Activated CD8-positive, alpha-beta T cell treated with anti-CD3 and anti-CD28 coated beads for 36 hours (primary cell): ENCODE measurements around the gene CUL3. TPM values are rescaled to one million over a fixed set of nuclear protein-coding genes. Genes with fewer than 3 reads are reported as not detected.
A peak's percentile ranks its signal among the peaks of the same experiment; 100 is the strongest.

Experiments used
- ATAC-seq: fragments of 200-7000 bp; cut with Tn5 transposase; one replicate; pipeline ENCODE4 v1.10.0; 2021; ENCODE audit warnings: mild to moderate bottlenecking, moderate library complexity
- CTCF ChIA-PET: fragments of 350-600 bp; sonication (Branson Sonifier 250); formaldehyde crosslinking; loops from one replicate; lab custom pipeline; 2021; ENCODE audit warnings: antibody characterized with exemption; lab: Charles Lee
- POLR2A ChIA-PET: fragments of 350-600 bp; sonication (Branson Sonifier 250); formaldehyde crosslinking; loops from one replicate; lab custom pipeline; 2021; ENCODE audit warnings: antibody characterized with exemption; lab: Charles Lee
- DNase-seq: peaks from one replicate; pipeline ENCODE4 v3.0.0-alpha.2; 2020
- H3K27ac Mint-ChIP-seq: one replicate; pipeline ENCODE4 v1.8.0; 2021; ENCODE audit warnings: mild to moderate bottlenecking, mixed read lengths
- H3K27me3 Mint-ChIP-seq: one replicate; pipeline ENCODE4 v1.8.0; 2021; ENCODE audit warnings: mixed read lengths
- H3K36me3 Mint-ChIP-seq: one replicate; pipeline ENCODE4 v1.8.0; 2021; ENCODE audit warnings: low read depth, mixed read lengths
- H3K4me1 Mint-ChIP-seq: one replicate; pipeline ENCODE4 v1.8.0; 2021; ENCODE audit warnings: low read depth, mixed read lengths
- H3K4me3 Mint-ChIP-seq: one replicate; pipeline ENCODE4 v1.8.0; 2021; ENCODE audit warnings: mild to moderate bottlenecking, moderate library complexity, mixed read lengths
- H3K9me3 Mint-ChIP-seq: one replicate; pipeline ENCODE4 v1.8.0; 2021; ENCODE audit warnings: mixed read lengths
- intact Hi-C: fragments of 100-400 bp; cut with micrococcal nuclease; formaldehyde crosslinking; loops from one replicate; pipeline ENCODE4 v1.10.0; 2022
- total RNA-seq, 2 experiments: library from RNA; stranded (reverse); gene quantifications; one replicate each; pipeline ENCODE4 v1.2.3, GENCODE V29; 2021
- TF ChIP-seq, protein P1 (sequence below): fragments of 200-600 bp; IDR thresholded peaks from one replicate; pipeline ENCODE4 v1.8.0; 2022; ENCODE audit warnings: antibody characterized with exemption, mild to moderate bottlenecking

Gene CUL3
- total RNA-seq, 2 experiments from 2014 or later = 75.0 to 76.7 TPM

- TF ChIP-seq, protein P1, sequence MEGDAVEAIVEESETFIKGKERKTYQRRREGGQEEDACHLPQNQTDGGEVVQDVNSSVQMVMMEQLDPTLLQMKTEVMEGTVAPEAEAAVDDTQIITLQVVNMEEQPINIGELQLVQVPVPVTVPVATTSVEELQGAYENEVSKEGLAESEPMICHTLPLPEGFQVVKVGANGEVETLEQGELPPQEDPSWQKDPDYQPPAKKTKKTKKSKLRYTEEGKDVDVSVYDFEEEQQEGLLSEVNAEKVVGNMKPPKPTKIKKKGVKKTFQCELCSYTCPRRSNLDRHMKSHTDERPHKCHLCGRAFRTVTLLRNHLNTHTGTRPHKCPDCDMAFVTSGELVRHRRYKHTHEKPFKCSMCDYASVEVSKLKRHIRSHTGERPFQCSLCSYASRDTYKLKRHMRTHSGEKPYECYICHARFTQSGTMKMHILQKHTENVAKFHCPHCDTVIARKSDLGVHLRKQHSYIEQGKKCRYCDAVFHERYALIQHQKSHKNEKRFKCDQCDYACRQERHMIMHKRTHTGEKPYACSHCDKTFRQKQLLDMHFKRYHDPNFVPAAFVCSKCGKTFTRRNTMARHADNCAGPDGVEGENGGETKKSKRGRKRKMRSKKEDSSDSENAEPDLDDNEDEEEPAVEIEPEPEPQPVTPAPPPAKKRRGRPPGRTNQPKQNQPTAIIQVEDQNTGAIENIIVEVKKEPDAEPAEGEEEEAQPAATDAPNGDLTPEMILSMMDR = no peak
- H3K9me3 Mint-ChIP-seq = peaks cover 1% of the 10 kb centered on the region
- H3K27ac Mint-ChIP-seq = no peak overlapping the region
- peaks cover 14% of the 10 kb centered on the region for H3K27me3 Mint-ChIP-seq
- no peaks in the 10 kb centered on the region for H3K36me3 Mint-ChIP-seq
- H3K4me1 Mint-ChIP-seq = no peaks in the 10 kb centered on the region
- no peak for ATAC-seq
- no peak overlapping the region for H3K4me3 Mint-ChIP-seq
- CTCF ChIA-PET = interaction anchor here (1.0 to 1.1 kb wide), 2 partner anchors 9 to 194 kb away, joined by 3 read pairs; no protein-coding TSS in a partner anchor
- intact Hi-C loops = no loop called here
- DNase-seq = no peak
- POLR2A ChIA-PET = no interaction called here
These were observed 127.6 kb downstream of the CUL3 start for GRCh38 chr2:224457408-224458096.

GRCh38 chr2:224453892-224454291 lies 131.3 kb downstream of the CUL3 start:
- Mint-ChIP-seq H3K36me3 (no peaks in the 10 kb centered on the region), H3K4me1 (no peaks in the 10 kb centered on the region), H3K4me3 (no peak overlapping the region), H3K27me3 (peaks cover 14% of the 10 kb centered on the region), H3K9me3 (no peaks in the 10 kb centered on the region), H3K27ac (no peak overlapping the region)
- TF ChIP-seq, protein P1 = no peak
- intact Hi-C loops = no loop called here
- CTCF ChIA-PET = no interaction called here
- ATAC-seq (no peak), DNase-seq (no peak)
- POLR2A ChIA-PET = interaction anchor here (0.6 kb wide), 1 partner anchor 641 kb away, joined by 3 read pairs; no protein-coding TSS in a partner anchor

- H3K4me1 Mint-ChIP-seq = no peaks in the 10 kb centered on the region
- DNase-seq (peak; percentile 32), ATAC-seq (no peak)
- no peaks in the 10 kb centered on the region for H3K36me3 Mint-ChIP-seq
- H3K27me3 Mint-ChIP-seq = peaks cover 9% of the 10 kb centered on the region
- H3K9me3 Mint-ChIP-seq = no peaks in the 10 kb centered on the region
- no peak overlapping the region for H3K27ac Mint-ChIP-seq
- no peak overlapping the region for H3K4me3 Mint-ChIP-seq
- intact Hi-C loops = no loop called here
- ChIA-PET POLR2A (interaction anchor here (1.7 kb wide), 1 partner anchor 81 kb away, joined by 3 read pairs; no protein-coding TSS in a partner anchor), CTCF (interaction anchor here (0.6 to 2.1 kb wide), 14 partner anchors 8 to 547 kb away, joined by 3 to 7 read pairs (median 3); no protein-coding TSS in a partner anchor)
- TF ChIP-seq, protein P1 = peak; percentile 57
These were observed 135.7 kb downstream of the CUL3 start for GRCh38 chr2:224449212-224450147.

GRCh38 chr2:224448236-224448635 lies 136.9 kb downstream of the CUL3 start:
- Mint-ChIP-seq H3K9me3 (no peaks in the 10 kb centered on the region), H3K27me3 (peaks cover 20% of the 10 kb centered on the region), H3K4me3 (no peak overlapping the region), H3K27ac (no peak overlapping the region), H3K4me1 (peaks cover 2% of the 10 kb centered on the region), H3K36me3 (no peaks in the 10 kb centered on the region)
- intact Hi-C loops = no loop called here
- CTCF ChIA-PET = interaction anchor here (1.1 to 2.1 kb wide), 4 partner anchors 9 to 160 kb away, joined by 3 to 7 read pairs (median 3); no protein-coding TSS in a partner anchor
- DNase-seq (no peak), ATAC-seq (no peak)
- POLR2A ChIA-PET = no interaction called here
- TF ChIP-seq, protein P1 = no peak
